ENCODE results near the gene KDM4B. TPM values are rescaled to one million over a fixed set of nuclear protein-coding genes. Genes with fewer than 3 reads are reported as not detected.
A peak's percentile ranks its signal among the peaks of the same experiment; 100 is the strongest.

The KDM4B gene
- total RNA-seq, 4 donors from 2014 or later = 14.0 to 39.9 (median 19.5) TPM

DNA sequence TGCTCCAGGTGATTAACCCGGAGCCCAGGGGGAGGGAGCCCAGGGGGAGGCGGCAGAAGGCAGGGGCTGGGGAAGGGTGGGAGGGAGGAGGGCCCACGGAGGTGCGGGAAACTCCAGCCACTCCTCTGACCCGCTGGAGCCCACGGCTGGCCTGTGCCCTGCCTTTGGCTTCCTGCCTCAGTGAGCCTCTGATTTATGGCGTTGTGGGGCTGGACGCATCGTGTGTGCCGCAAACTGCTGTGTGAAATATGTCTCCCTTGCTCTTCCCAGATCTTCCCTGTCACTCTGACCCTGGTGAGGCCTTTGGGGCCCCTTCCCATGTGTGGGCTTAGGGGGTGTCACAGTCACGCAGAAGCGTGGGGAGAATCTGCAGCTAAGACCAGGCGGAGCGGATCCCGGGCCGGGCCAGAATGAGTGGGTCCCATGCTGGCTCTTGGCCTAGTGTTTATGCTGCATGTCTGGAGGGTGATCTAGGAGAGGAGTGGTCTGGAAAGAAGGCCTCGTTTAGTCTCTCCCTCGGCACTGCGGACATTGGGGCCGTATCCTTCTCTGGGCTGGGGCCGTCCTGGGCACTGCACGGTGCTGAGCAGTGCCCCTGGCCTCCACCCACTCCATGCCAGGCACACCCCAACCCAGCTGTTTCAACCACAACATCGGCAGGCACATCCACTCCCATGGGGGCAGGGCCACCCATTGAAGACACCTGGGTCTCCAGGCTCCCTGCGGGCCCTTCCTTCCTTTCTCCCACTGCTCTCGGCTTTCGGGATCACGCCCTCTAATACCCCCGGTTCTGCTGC, 123.0 kb downstream of the KDM4B start:
- TF ChIP-seq POLR2A (IDR thresholded peaks at IDR 0.05) = no peak
- TF ChIP-seq, protein P1, sequence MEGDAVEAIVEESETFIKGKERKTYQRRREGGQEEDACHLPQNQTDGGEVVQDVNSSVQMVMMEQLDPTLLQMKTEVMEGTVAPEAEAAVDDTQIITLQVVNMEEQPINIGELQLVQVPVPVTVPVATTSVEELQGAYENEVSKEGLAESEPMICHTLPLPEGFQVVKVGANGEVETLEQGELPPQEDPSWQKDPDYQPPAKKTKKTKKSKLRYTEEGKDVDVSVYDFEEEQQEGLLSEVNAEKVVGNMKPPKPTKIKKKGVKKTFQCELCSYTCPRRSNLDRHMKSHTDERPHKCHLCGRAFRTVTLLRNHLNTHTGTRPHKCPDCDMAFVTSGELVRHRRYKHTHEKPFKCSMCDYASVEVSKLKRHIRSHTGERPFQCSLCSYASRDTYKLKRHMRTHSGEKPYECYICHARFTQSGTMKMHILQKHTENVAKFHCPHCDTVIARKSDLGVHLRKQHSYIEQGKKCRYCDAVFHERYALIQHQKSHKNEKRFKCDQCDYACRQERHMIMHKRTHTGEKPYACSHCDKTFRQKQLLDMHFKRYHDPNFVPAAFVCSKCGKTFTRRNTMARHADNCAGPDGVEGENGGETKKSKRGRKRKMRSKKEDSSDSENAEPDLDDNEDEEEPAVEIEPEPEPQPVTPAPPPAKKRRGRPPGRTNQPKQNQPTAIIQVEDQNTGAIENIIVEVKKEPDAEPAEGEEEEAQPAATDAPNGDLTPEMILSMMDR (IDR thresholded peaks at IDR 0.05) = no peak
- peak overlapping the region in 3 of 4 donors; percentile 54 to 74 (median 66) for H3K27ac ChIP-seq
- peaks cover 7 to 85% (median 15%) of the 10 kb centered on the region in 3 donors for H3K36me3 ChIP-seq
- no peaks in the 10 kb centered on the region for H3K9me3 ChIP-seq
- no peak for DNase-seq
- H3K27me3 ChIP-seq = no peaks in the 10 kb centered on the region
- no peak overlapping the region for H3K4me3 ChIP-seq
- peaks cover 0 to 20% (median 7%) of the 10 kb centered on the region in 3 donors for H3K4me1 ChIP-seq
- 72 to 90% methylated on average over 14 to 18 of the region's 28 CpGs for WGBS, 2 donors
- intact Hi-C loops (cut with DNase I) = no loop called here

GRCh38 chr19:5092481-5092843, 123.5 kb downstream of the KDM4B start:
- WGBS, 2 donors = 80% methylated on average over 7 of the region's 14 CpGs; no CpG with 5 or more reads in 1 of the 2 donors
- Histone ChIP-seq H3K4me3 (no peak overlapping the region), H3K36me3 (peaks cover 7 to 85% (median 9%) of the 10 kb centered on the region in 3 donors), H3K4me1 (peaks cover 0 to 20% (median 7%) of the 10 kb centered on the region in 3 donors), H3K9me3 (no peaks in the 10 kb centered on the region), H3K27ac (no peak overlapping the region), H3K27me3 (no peaks in the 10 kb centered on the region)
- no peak for DNase-seq
- TF ChIP-seq POLR2A (IDR thresholded peaks at IDR 0.05) = no peak
- TF ChIP-seq, protein P1 (IDR thresholded peaks at IDR 0.05) = no peak
- intact Hi-C loops (cut with DNase I) = no loop called here

GRCh38 chr19:5093297-5093928, 124.5 kb downstream of the KDM4B start:
- Histone ChIP-seq H3K36me3 (peaks cover 2 to 85% (median 4%) of the 10 kb centered on the region in 3 donors), H3K27ac (no peak overlapping the region), H3K27me3 (no peaks in the 10 kb centered on the region), H3K4me3 (no peak overlapping the region), H3K9me3 (peaks cover 0 to 3% (median under 1%) of the 10 kb centered on the region in 3 donors), H3K4me1 (peaks cover 0 to 20% (median 7%) of the 10 kb centered on the region in 3 donors)
- no peak for DNase-seq
- 80 to 95% methylated on average over 4 to 6 of the region's 31 CpGs for WGBS, 2 donors
- intact Hi-C loops (cut with DNase I) = no loop called here
- TF ChIP-seq POLR2A (IDR thresholded peaks at IDR 0.05) = no peak
- TF ChIP-seq, protein P1 (IDR thresholded peaks at IDR 0.05) = no peak

GRCh38 chr19:5093948-5094718, 125.2 kb downstream of the KDM4B start:
- DNase-seq = no peak
- H3K27ac ChIP-seq = no peak overlapping the region
- intact Hi-C loops (cut with DNase I) = no loop called here
- H3K9me3 ChIP-seq = peaks cover 0 to 10% (median 7%) of the 10 kb centered on the region in 3 donors
- H3K4me1 ChIP-seq = peaks cover 0 to 20% (median 7%) of the 10 kb centered on the region in 3 donors
- H3K27me3 ChIP-seq = no peaks in the 10 kb centered on the region
- H3K36me3 ChIP-seq = peaks cover 0 to 85% (median 8%) of the 10 kb centered on the region in 3 donors
- WGBS, 2 donors = 92 to 93% methylated on average over 16 to 26 of the region's 26 CpGs
- no peak for TF ChIP-seq POLR2A (IDR thresholded peaks at IDR 0.05)
- TF ChIP-seq, protein P1 (IDR thresholded peaks at IDR 0.05) = no peak
- H3K4me3 ChIP-seq = no peak overlapping the region
